H1 (cell line): ENCODE data around the gene SYMPK.
A peak's percentile ranks its signal among the peaks of the same experiment; 100 is the strongest.

ENCODE experiments used
- CBX8 ChIP-seq: fragments of 300-800, 300-1000 bp; sonication (generic); IDR thresholded peaks from 2 replicates; pipeline ENCODE4 v1.7.1; 2016; ENCODE audit warnings: low read depth, low read length, borderline replicate concordance
- CREB1 ChIP-seq: IDR thresholded peaks from 2 replicates; pipeline ENCODE4 v1.6.1; 2012; ENCODE audit warnings: inconsistent platforms
- EZH2 ChIP-seq: fragments of 200-600 bp; sonication (generic); IDR thresholded peaks from 2 replicates; pipeline ENCODE4 v1.7.1; 2012; ENCODE audit warnings: low read depth, mild to moderate bottlenecking, moderate library complexity, low read length, inconsistent platforms; ENCODE audit not compliant: severe bottlenecking
- JUND ChIP-seq: IDR thresholded peaks from 2 replicates; pipeline ENCODE4 v1.6.1; 2011; ENCODE audit warnings: mild to moderate bottlenecking, improper control_type of control experiment, low read length
- POLR2A ChIP-seq, 2 experiments: IDR thresholded peaks; 1 replicate in 1 of 2; 2 replicates in 1 of 2; pipeline ENCODE4 v1.6.1; 2011; ENCODE audit warnings: low read depth in 2 of 2, low read length in 2 of 2, mild to moderate bottlenecking in 2 of 2; ENCODE audit errors: control extremely low read depth in 1 of 2
- POLR2AphosphoS5 ChIP-seq: IDR thresholded peaks from 2 replicates; pipeline ENCODE4 v1.6.1; 2011; ENCODE audit warnings: low read depth, low read length
- RNF2 ChIP-seq: fragments of 200-900, 300-1000 bp; sonication (generic); IDR thresholded peaks from 2 replicates; pipeline ENCODE4 v1.7.1; 2016; ENCODE audit warnings: borderline replicate concordance, low read depth, mild to moderate bottlenecking, antibody characterized with exemption, low read length; ENCODE audit not compliant: poor library complexity, severe bottlenecking; ENCODE audit errors: missing control alignments
- SUZ12 ChIP-seq: fragments of 200-600 bp; sonication (generic); IDR thresholded peaks from 2 replicates; pipeline ENCODE4 v1.6.1; 2012; ENCODE audit warnings: mild to moderate bottlenecking, inconsistent platforms, low read length, moderate library complexity, mixed read lengths
- TBP ChIP-seq: IDR thresholded peaks from 2 replicates; pipeline ENCODE4 v1.6.1; 2011; ENCODE audit warnings: low read depth, low read length, improper control_type of control experiment
- TF ChIP-seq, protein P1 (sequence below), 3 experiments: IDR thresholded peaks; 1 replicate in 2 of 3; 2 replicates in 1 of 3; pipeline versions ENCODE4 v1.5.1 to v1.6.1; 2011; ENCODE audit warnings: low read length in 3 of 3, mild to moderate bottlenecking in 3 of 3, inconsistent platforms in 2 of 3, low read depth in 1 of 3, moderate library complexity in 1 of 3; ENCODE audit not compliant: insufficient read depth in 1 of 3; ENCODE audit errors: control extremely low read depth in 1 of 3
- TF ChIP-seq, protein P2 (sequence below): fragments of 300-600 bp; sonication (generic); IDR thresholded peaks from 2 replicates; pipeline ENCODE4 v1.7.1; 2012; ENCODE audit warnings: low read length, moderate library complexity, mild to moderate bottlenecking, inconsistent platforms; ENCODE audit not compliant: insufficient replicate concordance
- TF ChIP-seq, protein P3 (sequence below): IDR thresholded peaks from 2 replicates; pipeline ENCODE4 v1.6.1; 2011; ENCODE audit warnings: low read length, improper control_type of control experiment

DNA sequence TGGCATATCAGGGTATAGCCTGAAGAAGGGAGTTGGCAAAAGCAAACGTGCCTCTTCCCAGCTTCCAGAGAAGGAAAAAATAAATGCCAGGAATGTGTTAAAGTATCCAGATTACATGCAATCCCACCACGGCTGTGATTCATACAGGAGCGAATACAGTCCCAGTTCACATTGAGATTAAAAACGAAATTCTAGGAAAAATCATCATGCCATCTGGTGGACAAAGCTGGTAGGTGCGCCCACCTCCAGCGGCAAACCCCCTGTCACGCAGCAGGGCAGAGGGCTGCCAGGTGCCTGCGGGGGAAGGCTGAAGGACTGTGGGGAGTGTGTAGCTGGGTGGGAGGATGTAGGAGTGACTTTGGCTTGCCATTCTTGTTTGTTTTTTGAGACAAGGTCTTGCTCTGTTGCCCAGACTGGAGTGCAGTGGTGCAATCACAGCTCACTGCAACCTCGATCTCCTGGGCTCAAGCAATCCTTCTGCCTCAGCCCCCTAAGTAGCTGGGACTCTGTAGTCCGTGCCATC is 63.9 kb downstream of the SYMPK start:
- TF ChIP-seq, protein P1, sequence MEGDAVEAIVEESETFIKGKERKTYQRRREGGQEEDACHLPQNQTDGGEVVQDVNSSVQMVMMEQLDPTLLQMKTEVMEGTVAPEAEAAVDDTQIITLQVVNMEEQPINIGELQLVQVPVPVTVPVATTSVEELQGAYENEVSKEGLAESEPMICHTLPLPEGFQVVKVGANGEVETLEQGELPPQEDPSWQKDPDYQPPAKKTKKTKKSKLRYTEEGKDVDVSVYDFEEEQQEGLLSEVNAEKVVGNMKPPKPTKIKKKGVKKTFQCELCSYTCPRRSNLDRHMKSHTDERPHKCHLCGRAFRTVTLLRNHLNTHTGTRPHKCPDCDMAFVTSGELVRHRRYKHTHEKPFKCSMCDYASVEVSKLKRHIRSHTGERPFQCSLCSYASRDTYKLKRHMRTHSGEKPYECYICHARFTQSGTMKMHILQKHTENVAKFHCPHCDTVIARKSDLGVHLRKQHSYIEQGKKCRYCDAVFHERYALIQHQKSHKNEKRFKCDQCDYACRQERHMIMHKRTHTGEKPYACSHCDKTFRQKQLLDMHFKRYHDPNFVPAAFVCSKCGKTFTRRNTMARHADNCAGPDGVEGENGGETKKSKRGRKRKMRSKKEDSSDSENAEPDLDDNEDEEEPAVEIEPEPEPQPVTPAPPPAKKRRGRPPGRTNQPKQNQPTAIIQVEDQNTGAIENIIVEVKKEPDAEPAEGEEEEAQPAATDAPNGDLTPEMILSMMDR (IDR thresholded peaks at IDR 0.05; ENCODE audit: control extremely low read depth in 1 of 3, insufficient read depth in 1 of 3, low read depth in 1 of 3, low read length in 3 of 3): peak; percentile 66 to 84 (median 77)
- TF ChIP-seq CREB1 (no peak), RNF2 (no peak), POLR2AphosphoS5 (no peak), SUZ12 (no peak), TBP (no peak), JUND (no peak), CBX8 (no peak), POLR2A (IDR thresholded peaks at IDR 0.05; ENCODE audit: control extremely low read depth in 1 of 2, low read depth in 2 of 2, low read length in 2 of 2) (no peak), EZH2 (no peak)
- TF ChIP-seq, protein P2, sequence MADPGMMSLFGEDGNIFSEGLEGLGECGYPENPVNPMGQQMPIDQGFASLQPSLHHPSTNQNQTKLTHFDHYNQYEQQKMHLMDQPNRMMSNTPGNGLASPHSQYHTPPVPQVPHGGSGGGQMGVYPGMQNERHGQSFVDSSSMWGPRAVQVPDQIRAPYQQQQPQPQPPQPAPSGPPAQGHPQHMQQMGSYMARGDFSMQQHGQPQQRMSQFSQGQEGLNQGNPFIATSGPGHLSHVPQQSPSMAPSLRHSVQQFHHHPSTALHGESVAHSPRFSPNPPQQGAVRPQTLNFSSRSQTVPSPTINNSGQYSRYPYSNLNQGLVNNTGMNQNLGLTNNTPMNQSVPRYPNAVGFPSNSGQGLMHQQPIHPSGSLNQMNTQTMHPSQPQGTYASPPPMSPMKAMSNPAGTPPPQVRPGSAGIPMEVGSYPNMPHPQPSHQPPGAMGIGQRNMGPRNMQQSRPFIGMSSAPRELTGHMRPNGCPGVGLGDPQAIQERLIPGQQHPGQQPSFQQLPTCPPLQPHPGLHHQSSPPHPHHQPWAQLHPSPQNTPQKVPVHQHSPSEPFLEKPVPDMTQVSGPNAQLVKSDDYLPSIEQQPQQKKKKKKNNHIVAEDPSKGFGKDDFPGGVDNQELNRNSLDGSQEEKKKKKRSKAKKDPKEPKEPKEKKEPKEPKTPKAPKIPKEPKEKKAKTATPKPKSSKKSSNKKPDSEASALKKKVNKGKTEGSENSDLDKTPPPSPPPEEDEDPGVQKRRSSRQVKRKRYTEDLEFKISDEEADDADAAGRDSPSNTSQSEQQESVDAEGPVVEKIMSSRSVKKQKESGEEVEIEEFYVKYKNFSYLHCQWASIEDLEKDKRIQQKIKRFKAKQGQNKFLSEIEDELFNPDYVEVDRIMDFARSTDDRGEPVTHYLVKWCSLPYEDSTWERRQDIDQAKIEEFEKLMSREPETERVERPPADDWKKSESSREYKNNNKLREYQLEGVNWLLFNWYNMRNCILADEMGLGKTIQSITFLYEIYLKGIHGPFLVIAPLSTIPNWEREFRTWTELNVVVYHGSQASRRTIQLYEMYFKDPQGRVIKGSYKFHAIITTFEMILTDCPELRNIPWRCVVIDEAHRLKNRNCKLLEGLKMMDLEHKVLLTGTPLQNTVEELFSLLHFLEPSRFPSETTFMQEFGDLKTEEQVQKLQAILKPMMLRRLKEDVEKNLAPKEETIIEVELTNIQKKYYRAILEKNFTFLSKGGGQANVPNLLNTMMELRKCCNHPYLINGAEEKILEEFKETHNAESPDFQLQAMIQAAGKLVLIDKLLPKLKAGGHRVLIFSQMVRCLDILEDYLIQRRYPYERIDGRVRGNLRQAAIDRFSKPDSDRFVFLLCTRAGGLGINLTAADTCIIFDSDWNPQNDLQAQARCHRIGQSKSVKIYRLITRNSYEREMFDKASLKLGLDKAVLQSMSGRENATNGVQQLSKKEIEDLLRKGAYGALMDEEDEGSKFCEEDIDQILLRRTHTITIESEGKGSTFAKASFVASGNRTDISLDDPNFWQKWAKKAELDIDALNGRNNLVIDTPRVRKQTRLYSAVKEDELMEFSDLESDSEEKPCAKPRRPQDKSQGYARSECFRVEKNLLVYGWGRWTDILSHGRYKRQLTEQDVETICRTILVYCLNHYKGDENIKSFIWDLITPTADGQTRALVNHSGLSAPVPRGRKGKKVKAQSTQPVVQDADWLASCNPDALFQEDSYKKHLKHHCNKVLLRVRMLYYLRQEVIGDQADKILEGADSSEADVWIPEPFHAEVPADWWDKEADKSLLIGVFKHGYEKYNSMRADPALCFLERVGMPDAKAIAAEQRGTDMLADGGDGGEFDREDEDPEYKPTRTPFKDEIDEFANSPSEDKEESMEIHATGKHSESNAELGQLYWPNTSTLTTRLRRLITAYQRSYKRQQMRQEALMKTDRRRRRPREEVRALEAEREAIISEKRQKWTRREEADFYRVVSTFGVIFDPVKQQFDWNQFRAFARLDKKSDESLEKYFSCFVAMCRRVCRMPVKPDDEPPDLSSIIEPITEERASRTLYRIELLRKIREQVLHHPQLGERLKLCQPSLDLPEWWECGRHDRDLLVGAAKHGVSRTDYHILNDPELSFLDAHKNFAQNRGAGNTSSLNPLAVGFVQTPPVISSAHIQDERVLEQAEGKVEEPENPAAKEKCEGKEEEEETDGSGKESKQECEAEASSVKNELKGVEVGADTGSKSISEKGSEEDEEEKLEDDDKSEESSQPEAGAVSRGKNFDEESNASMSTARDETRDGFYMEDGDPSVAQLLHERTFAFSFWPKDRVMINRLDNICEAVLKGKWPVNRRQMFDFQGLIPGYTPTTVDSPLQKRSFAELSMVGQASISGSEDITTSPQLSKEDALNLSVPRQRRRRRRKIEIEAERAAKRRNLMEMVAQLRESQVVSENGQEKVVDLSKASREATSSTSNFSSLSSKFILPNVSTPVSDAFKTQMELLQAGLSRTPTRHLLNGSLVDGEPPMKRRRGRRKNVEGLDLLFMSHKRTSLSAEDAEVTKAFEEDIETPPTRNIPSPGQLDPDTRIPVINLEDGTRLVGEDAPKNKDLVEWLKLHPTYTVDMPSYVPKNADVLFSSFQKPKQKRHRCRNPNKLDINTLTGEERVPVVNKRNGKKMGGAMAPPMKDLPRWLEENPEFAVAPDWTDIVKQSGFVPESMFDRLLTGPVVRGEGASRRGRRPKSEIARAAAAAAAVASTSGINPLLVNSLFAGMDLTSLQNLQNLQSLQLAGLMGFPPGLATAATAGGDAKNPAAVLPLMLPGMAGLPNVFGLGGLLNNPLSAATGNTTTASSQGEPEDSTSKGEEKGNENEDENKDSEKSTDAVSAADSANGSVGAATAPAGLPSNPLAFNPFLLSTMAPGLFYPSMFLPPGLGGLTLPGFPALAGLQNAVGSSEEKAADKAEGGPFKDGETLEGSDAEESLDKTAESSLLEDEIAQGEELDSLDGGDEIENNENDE: no peak
- TF ChIP-seq, protein P3, sequence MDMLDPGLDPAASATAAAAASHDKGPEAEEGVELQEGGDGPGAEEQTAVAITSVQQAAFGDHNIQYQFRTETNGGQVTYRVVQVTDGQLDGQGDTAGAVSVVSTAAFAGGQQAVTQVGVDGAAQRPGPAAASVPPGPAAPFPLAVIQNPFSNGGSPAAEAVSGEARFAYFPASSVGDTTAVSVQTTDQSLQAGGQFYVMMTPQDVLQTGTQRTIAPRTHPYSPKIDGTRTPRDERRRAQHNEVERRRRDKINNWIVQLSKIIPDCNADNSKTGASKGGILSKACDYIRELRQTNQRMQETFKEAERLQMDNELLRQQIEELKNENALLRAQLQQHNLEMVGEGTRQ: no peak
